A673 (cell line): Measurements from ENCODE around the gene CFAP92.

Source experiments
- EZH2 ChIP-seq: fragments of 200-600 bp; sonication (generic); IDR thresholded peaks from 2 replicates; pipeline ENCODE4 v1.6.1; 2017; ENCODE audit warnings: borderline replicate concordance, low read depth, mild to moderate bottlenecking, mixed read lengths, antibody characterized with exemption, low read length; ENCODE audit not compliant: poor library complexity, severe bottlenecking
- TF ChIP-seq, protein P1 (sequence below): fragments of 300-800, 200-600 bp; sonication (generic); conservative IDR thresholded peaks from 2 replicates; pipeline ENCODE4 v1.5.1; 2017; ENCODE audit warnings: low read depth, mild to moderate bottlenecking, antibody characterized with exemption, low read length, moderate library complexity, mixed read lengths

DNA sequence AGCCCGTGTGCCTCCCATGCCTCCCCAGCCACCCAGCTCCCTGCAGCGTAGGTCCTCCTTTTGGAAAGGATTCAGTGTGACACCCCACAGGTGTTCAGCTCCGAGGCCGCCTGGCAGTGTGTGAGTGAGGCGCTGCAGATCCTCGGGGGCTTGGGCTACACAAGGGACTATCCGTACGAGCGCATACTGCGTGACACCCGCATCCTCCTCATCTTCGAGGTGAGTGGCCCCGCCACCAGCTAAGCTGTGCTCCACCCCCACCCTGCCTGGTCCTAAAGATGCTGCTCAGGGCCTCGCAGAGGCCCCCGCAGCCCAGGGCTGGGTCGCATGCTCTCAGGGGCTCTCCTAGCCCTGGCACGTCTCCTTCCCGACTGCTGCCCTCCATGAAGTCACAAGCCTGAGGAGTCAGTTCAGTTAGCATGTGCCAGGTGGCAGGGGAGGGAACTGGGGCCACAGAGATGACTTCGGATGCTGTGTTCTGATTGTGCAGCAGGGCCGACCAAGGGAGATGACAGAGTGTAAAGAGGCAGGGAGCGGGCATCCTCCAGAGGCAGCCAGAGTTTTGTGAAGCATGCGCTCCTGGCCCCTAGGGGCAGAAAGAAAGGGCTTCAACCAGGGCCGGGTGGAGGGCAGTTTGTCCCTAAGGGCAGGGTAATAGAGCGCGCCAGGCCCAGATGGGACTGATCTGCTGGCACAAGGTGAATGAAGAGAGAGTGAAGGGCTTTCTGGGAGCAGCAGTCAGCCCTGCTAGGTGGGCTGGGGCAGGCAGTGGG, 87.7 kb downstream of the CFAP92 start:
- TF ChIP-seq, protein P1, sequence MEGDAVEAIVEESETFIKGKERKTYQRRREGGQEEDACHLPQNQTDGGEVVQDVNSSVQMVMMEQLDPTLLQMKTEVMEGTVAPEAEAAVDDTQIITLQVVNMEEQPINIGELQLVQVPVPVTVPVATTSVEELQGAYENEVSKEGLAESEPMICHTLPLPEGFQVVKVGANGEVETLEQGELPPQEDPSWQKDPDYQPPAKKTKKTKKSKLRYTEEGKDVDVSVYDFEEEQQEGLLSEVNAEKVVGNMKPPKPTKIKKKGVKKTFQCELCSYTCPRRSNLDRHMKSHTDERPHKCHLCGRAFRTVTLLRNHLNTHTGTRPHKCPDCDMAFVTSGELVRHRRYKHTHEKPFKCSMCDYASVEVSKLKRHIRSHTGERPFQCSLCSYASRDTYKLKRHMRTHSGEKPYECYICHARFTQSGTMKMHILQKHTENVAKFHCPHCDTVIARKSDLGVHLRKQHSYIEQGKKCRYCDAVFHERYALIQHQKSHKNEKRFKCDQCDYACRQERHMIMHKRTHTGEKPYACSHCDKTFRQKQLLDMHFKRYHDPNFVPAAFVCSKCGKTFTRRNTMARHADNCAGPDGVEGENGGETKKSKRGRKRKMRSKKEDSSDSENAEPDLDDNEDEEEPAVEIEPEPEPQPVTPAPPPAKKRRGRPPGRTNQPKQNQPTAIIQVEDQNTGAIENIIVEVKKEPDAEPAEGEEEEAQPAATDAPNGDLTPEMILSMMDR = no peak
- no peak for TF ChIP-seq EZH2
